ENCODE data around the gene BTN3A1. TPM values are rescaled to one million over a fixed set of nuclear protein-coding genes. Genes with fewer than 3 reads are reported as not detected.

The BTN3A1 gene
- total RNA-seq, 1 experiment from 2014 or later: 2.0 TPM

GRCh38 chr6:26426691-26427450 is 24.8 kb downstream of the BTN3A1 start:
- no peaks in the 10 kb centered on the region for H3K27me3 ChIP-seq (replicated peaks; ENCODE audit: control insufficient read depth, insufficient read depth, low read length)
- Mint-ChIP-seq H3K9me3 (ENCODE audit: unreplicated experiment) (peaks cover 6% of the 10 kb centered on the region), H3K27me3 (ENCODE audit: insufficient read depth, unreplicated experiment) (no peaks in the 10 kb centered on the region), H3K36me3 (ENCODE audit: insufficient read depth, unreplicated experiment) (peaks cover 9% of the 10 kb centered on the region), H3K4me3 (ENCODE audit: unreplicated experiment) (no peak overlapping the region), H3K4me1 (ENCODE audit: low read depth, unreplicated experiment) (no peaks in the 10 kb centered on the region), H3K27ac (ENCODE audit: unreplicated experiment) (no peak overlapping the region)
- no peaks in the 10 kb centered on the region for H3K36me3 ChIP-seq (ENCODE audit: control insufficient read depth, insufficient read depth, low read length)
- no peak for TF ChIP-seq CTCF (IDR thresholded peaks at IDR 0.05; ENCODE audit: insufficient read depth in 1 of 2, low read depth in 1 of 2, low read length in 1 of 2, severe bottlenecking in 1 of 2, unreplicated experiment in 1 of 2)
- no peaks in the 10 kb centered on the region for H3K4me1 ChIP-seq
- no peak overlapping the region for H3K4me3 ChIP-seq (ENCODE audit: low read depth, low read length)
- ChIA-PET POLR2A (no interaction called here), CTCF (no interaction called here)
- no peak for DNase-seq
- BruUV-seq (replicated peaks): no TSS peak
- H3K9me3 ChIP-seq: no peaks in the 10 kb centered on the region
- intact Hi-C loops (cut with micrococcal nuclease; ENCODE audit: unreplicated experiment): no loop called here

- TF ChIP-seq CTCF (IDR thresholded peaks at IDR 0.05; ENCODE audit: insufficient read depth in 1 of 2, low read depth in 1 of 2, low read length in 1 of 2, severe bottlenecking in 1 of 2, unreplicated experiment in 1 of 2): no peak
- DNase-seq: no peak
- H3K27ac Mint-ChIP-seq (ENCODE audit: unreplicated experiment): no peak overlapping the region
- ChIA-PET CTCF (no interaction called here), POLR2A (no interaction called here)
- peaks cover 8% of the 10 kb centered on the region for H3K9me3 Mint-ChIP-seq (ENCODE audit: unreplicated experiment)
- peaks cover 9% of the 10 kb centered on the region for H3K36me3 Mint-ChIP-seq (ENCODE audit: insufficient read depth, unreplicated experiment)
- intact Hi-C loops (cut with micrococcal nuclease; ENCODE audit: unreplicated experiment): no loop called here
- no peaks in the 10 kb centered on the region for H3K4me1 ChIP-seq
- H3K36me3 ChIP-seq (ENCODE audit: control insufficient read depth, insufficient read depth, low read length): no peaks in the 10 kb centered on the region
- H3K4me3 Mint-ChIP-seq (ENCODE audit: unreplicated experiment): no peak overlapping the region
- H3K4me1 Mint-ChIP-seq (ENCODE audit: low read depth, unreplicated experiment): no peaks in the 10 kb centered on the region
- no peak overlapping the region for H3K4me3 ChIP-seq (ENCODE audit: low read depth, low read length)
- BruUV-seq (replicated peaks): no TSS peak
- no peaks in the 10 kb centered on the region for H3K9me3 ChIP-seq
- no peaks in the 10 kb centered on the region for H3K27me3 ChIP-seq (replicated peaks; ENCODE audit: control insufficient read depth, insufficient read depth, low read length)
- H3K27me3 Mint-ChIP-seq (ENCODE audit: insufficient read depth, unreplicated experiment): no peaks in the 10 kb centered on the region
Observed at GRCh38 chr6:26427451-26427809, 25.4 kb downstream of the BTN3A1 start.

DNA sequence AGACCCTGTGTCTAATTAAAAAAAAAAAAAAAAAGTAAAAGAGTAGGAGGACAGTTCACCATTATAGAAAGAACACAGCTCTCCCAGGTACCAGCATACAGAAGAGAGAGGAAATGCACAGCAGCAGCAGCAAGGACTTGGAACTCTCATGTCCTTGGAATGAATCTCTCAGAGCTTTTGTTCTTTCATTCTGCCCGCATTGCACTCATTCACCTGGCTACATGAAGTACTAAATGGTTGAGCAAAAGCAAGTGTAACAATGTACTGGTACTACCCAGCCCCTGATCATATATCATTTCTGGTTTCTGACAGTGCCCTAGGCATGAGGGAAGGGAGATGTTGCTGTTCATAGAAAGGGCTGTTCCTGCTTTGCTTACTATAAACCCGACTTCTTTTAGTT is 26.1 kb downstream of the BTN3A1 start:
- Histone ChIP-seq H3K9me3 (no peaks in the 10 kb centered on the region), H3K4me3 (ENCODE audit: low read depth, low read length) (no peak overlapping the region), H3K27me3 (replicated peaks; ENCODE audit: control insufficient read depth, insufficient read depth, low read length) (no peaks in the 10 kb centered on the region), H3K4me1 (no peaks in the 10 kb centered on the region), H3K36me3 (ENCODE audit: control insufficient read depth, insufficient read depth, low read length) (no peaks in the 10 kb centered on the region)
- no TSS peak for BruUV-seq (replicated peaks)
- CTCF ChIA-PET: no interaction called here
- Mint-ChIP-seq H3K27me3 (ENCODE audit: insufficient read depth, unreplicated experiment) (no peaks in the 10 kb centered on the region), H3K9me3 (ENCODE audit: unreplicated experiment) (peaks cover 8% of the 10 kb centered on the region), H3K36me3 (ENCODE audit: insufficient read depth, unreplicated experiment) (peaks cover 9% of the 10 kb centered on the region), H3K27ac (ENCODE audit: unreplicated experiment) (no peak overlapping the region), H3K4me3 (ENCODE audit: unreplicated experiment) (no peak overlapping the region), H3K4me1 (ENCODE audit: low read depth, unreplicated experiment) (no peaks in the 10 kb centered on the region)
- POLR2A ChIA-PET: no interaction called here
- no peak for DNase-seq
- TF ChIP-seq CTCF (IDR thresholded peaks at IDR 0.05; ENCODE audit: insufficient read depth in 1 of 2, low read depth in 1 of 2, low read length in 1 of 2, severe bottlenecking in 1 of 2, unreplicated experiment in 1 of 2): no peak
- intact Hi-C loops (cut with micrococcal nuclease; ENCODE audit: unreplicated experiment): no loop called here

Measured in Caco-2 (cell line).